CD4-positive, alpha-beta memory T cell (primary cell): ENCODE measurements around the gene CST7. TPM values are rescaled to one million over a fixed set of nuclear protein-coding genes. Genes with fewer than 3 reads are reported as not detected.

Experiments
- CTCF ChIA-PET: fragments of 350-600 bp; sonication (Branson Sonifier 250); formaldehyde crosslinking; loops from one replicate; lab custom pipeline; 2021; ENCODE audit warnings: inconsistent platforms; ENCODE audit not compliant: partially characterized antibody; lab: Charles Lee
- POLR2A ChIA-PET: fragments of 350-600 bp; sonication (Branson Sonifier 250); formaldehyde crosslinking; loops from one replicate; lab custom pipeline; 2021; ENCODE audit not compliant: partially characterized antibody; lab: Charles Lee
- DNase-seq, 5 donors: peaks; one replicate each; pipeline versions ENCODE4 v3.0.0 to v3.0.0-alpha.2; 2020 to 2022; ENCODE audit warnings: mixed read lengths in 1 of 5
- H3K27ac ChIP-seq: one replicate; pipeline ENCODE4 v1.7.0; 2013; ENCODE audit warnings: low read depth, low read length
- H3K27me3 ChIP-seq: 2 replicates; pipeline ENCODE4 v1.7.0; 2013; ENCODE audit warnings: mild to moderate bottlenecking, low read length, moderate library complexity; ENCODE audit not compliant: insufficient read depth
- H3K36me3 ChIP-seq: 2 replicates; pipeline ENCODE4 v1.7.0; 2013; ENCODE audit warnings: mild to moderate bottlenecking, low read length, moderate library complexity; ENCODE audit not compliant: insufficient read depth
- H3K4me1 ChIP-seq: 2 replicates; pipeline ENCODE4 v1.7.0; 2013; ENCODE audit warnings: mild to moderate bottlenecking, low read length, moderate library complexity; ENCODE audit not compliant: insufficient read depth
- H3K4me3 ChIP-seq, 2 donors: one replicate each; pipeline ENCODE4 v1.7.0; 2013; ENCODE audit warnings: low read length in 2 of 2, mild to moderate bottlenecking in 1 of 2
- H3K9me3 ChIP-seq, 2 donors: one replicate each; pipeline ENCODE4 v1.7.0; 2013; ENCODE audit warnings: low read length in 2 of 2, control low read depth in 1 of 2; ENCODE audit not compliant: control insufficient read depth in 1 of 2
- H3K27ac Mint-ChIP-seq, 7 donors: one replicate each; pipeline ENCODE4 v1.8.0; 2020 to 2021; ENCODE audit warnings: mixed read lengths in 7 of 7, mild to moderate bottlenecking in 6 of 7, inconsistent platforms in 3 of 7, moderate library complexity in 3 of 7
- H3K27me3 Mint-ChIP-seq, 2 donors: one replicate each; pipeline ENCODE4 v1.8.0; 2020 to 2021; ENCODE audit warnings: mixed read lengths in 2 of 2
- H3K36me3 Mint-ChIP-seq, 2 donors: one replicate each; pipeline ENCODE4 v1.8.0; 2020 to 2021; ENCODE audit warnings: mixed read lengths in 2 of 2, inconsistent platforms in 1 of 2, mild to moderate bottlenecking in 1 of 2
- H3K4me1 Mint-ChIP-seq, 4 donors: one replicate each; pipeline ENCODE4 v1.8.0; 2020 to 2021; ENCODE audit warnings: mixed read lengths in 4 of 4, mild to moderate bottlenecking in 1 of 4
- H3K4me3 Mint-ChIP-seq, 8 donors: one replicate each; pipeline ENCODE4 v1.8.0; 2020 to 2021; ENCODE audit warnings: mixed read lengths in 8 of 8, mild to moderate bottlenecking in 7 of 8, moderate library complexity in 6 of 8, inconsistent platforms in 3 of 8
- H3K9me3 Mint-ChIP-seq, 8 donors: one replicate each; pipeline ENCODE4 v1.8.0; 2020 to 2021; ENCODE audit warnings: mixed read lengths in 8 of 8, mild to moderate bottlenecking in 5 of 8, inconsistent platforms in 3 of 8, moderate library complexity in 1 of 8
- intact Hi-C: fragments of 100-400 bp; cut with micrococcal nuclease; formaldehyde crosslinking; loops from one replicate; pipeline ENCODE4 v1.15.1; 2023
- polyA plus RNA-seq, 2 donors: library from polyadenylated mRNA; unstranded; fragments of 300-500 nt; fragmentation: Illumina TruSeq; gene quantifications; one replicate each; pipeline ENCODE4 v1.2.3, GENCODE V29; 2021
- total RNA-seq, 2 experiments: library from RNA; stranded (reverse); gene quantifications; one replicate each; pipeline ENCODE4 v1.2.3, GENCODE V29; 2021

Gene CST7
- total and polyA plus RNA-seq, 4 experiments from 2014 or later, result 23.2 to 62.8 (median 40.5) TPM

GRCh38 chr20:24950836-24951525 lies 1.9 kb downstream of the CST7 start:
- Histone ChIP-seq H3K9me3 (no peaks in the 10 kb centered on the region), H3K36me3 (no peaks in the 10 kb centered on the region), H3K4me1 (peaks cover 52% of the 10 kb centered on the region), H3K4me3 (no peak overlapping the region), H3K27ac (peak overlapping the region; percentile 65), H3K27me3 (no peaks in the 10 kb centered on the region)
- Mint-ChIP-seq H3K36me3 (peaks cover 8 to 29% of the 10 kb centered on the region in 2 donors), H3K9me3 (peaks cover 0 to 22% (median 13%) of the 10 kb centered on the region in 8 donors), H3K4me3 (peak overlapping the region in 6 of 8 donors; percentile 71 to 91 (median 80)), H3K27me3 (no peaks in the 10 kb centered on the region), H3K27ac (peak overlapping the region; percentile 57 to 99 (median 81)), H3K4me1 (peaks cover 33 to 88% (median 62%) of the 10 kb centered on the region in 4 donors)
- DNase-seq, result no peak
- intact Hi-C loops, result no loop called here
- POLR2A ChIA-PET, result interaction anchor here (1.2 to 4.2 kb wide), 4 partner anchors 10 to 107 kb away, joined by 4 to 22 read pairs (median 18); partner anchors contain the start of genes ACSS1 and APMAP
- CTCF ChIA-PET, result interaction anchor here (1.0 to 4.9 kb wide), 3 partner anchors 10 to 114 kb away, joined by 3 to 31 read pairs (median 6); no protein-coding TSS in a partner anchor

GRCh38 chr20:24951536-24952083 lies 2.5 kb downstream of the CST7 start:
- intact Hi-C loops, result no loop called here
- ChIA-PET CTCF (interaction anchor here (1.1 to 4.9 kb wide), 3 partner anchors 20 to 42 kb away, joined by 3 to 31 read pairs (median 4); no protein-coding TSS in a partner anchor), POLR2A (interaction anchor here (0.8 to 4.2 kb wide), 4 partner anchors 9 to 106 kb away, joined by 3 to 22 read pairs (median 12); partner anchors contain the start of gene ACSS1)
- Mint-ChIP-seq H3K36me3 (peaks cover 6 to 28% of the 10 kb centered on the region in 2 donors), H3K27ac (peak overlapping the region in 6 of 7 donors; percentile 57 to 99 (median 82)), H3K27me3 (no peaks in the 10 kb centered on the region), H3K4me3 (peak overlapping the region in 4 of 8 donors; percentile 31 to 80 (median 58)), H3K9me3 (peaks cover 0 to 16% (median 8%) of the 10 kb centered on the region in 8 donors), H3K4me1 (peaks cover 33 to 87% (median 62%) of the 10 kb centered on the region in 4 donors)
- no peaks in the 10 kb centered on the region for H3K9me3 ChIP-seq
- no peaks in the 10 kb centered on the region for H3K27me3 ChIP-seq
- H3K36me3 ChIP-seq, result no peaks in the 10 kb centered on the region
- H3K27ac ChIP-seq, result no peak overlapping the region
- H3K4me3 ChIP-seq, result no peak overlapping the region
- peaks cover 52% of the 10 kb centered on the region for H3K4me1 ChIP-seq
- DNase-seq, result no peak

DNA sequence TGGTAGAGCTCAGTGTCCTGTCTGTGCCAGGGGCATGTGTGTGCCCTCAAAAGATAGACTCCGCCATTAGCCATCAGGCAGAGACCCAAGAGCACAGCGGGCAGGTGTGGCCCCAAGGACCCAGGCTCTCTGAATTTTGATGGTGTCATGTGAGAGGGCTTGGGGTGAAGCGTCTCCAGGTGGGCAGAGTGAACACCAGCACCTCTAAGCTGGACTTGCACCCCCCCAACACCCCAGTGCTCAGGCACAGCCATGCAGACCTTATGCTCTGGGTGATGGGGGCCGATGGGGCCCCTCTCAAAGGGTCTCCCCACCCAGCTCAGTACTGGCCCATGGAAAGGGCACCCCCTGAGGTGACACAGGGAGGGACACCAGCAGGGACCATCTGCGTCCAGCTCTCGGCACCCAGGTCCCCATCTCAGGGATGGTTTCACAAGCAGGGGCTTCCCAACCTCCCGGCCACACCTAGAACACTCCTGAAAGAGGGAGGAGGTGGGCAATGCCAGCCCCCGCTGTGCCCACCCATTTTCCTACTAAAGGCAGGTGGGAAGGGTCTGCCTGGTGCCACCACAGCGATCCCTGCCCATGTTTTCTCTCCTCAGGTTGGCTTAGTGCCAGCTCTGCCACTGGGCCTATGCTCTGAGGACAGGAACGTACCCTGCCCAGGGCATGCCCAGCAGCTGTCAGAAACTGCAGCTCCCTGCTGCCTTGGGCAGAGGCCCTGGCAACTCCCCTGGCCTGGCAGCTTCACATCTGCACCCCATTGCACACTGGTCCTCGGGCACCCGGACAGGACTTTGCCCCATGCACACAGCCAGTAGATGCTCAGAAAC lies 3.5 kb downstream of the CST7 start:
- H3K36me3 Mint-ChIP-seq, result peaks cover 0 to 24% of the 10 kb centered on the region in 2 donors
- peak overlapping the region in 4 of 8 donors; percentile 24 to 50 (median 34) for H3K4me3 Mint-ChIP-seq
- CTCF ChIA-PET, result interaction anchor here (1.1 to 1.2 kb wide), 2 partner anchors 22 to 41 kb away, joined by 3 to 4 read pairs; no protein-coding TSS in a partner anchor

GRCh38 chr20:24953209-24953575 lies 4.1 kb downstream of the CST7 start:
- peak overlapping the region; percentile 35 to 89 (median 77) for H3K27ac Mint-ChIP-seq
- Histone ChIP-seq H3K36me3 (peaks cover 10% of the 10 kb centered on the region), H3K9me3 (no peaks in the 10 kb centered on the region), H3K4me1 (peaks cover 47% of the 10 kb centered on the region), H3K27ac (peak overlapping the region; percentile 15), H3K27me3 (no peaks in the 10 kb centered on the region), H3K4me3 (no peak overlapping the region)
- POLR2A ChIA-PET, result interaction anchor here (1.1 to 3.0 kb wide), 2 partner anchors 21 to 105 kb away, joined by 5 to 16 read pairs; partner anchors contain the start of gene ACSS1
- no peak for DNase-seq
- peaks cover 0 to 29% of the 10 kb centered on the region in 2 donors for H3K36me3 Mint-ChIP-seq
- intact Hi-C loops, result no loop called here
- peaks cover 0 to 4% (median 0%) of the 10 kb centered on the region in 8 donors for H3K9me3 Mint-ChIP-seq
- CTCF ChIA-PET, result no interaction called here
- H3K4me1 Mint-ChIP-seq, result peaks cover 25 to 71% (median 52%) of the 10 kb centered on the region in 4 donors
- H3K27me3 Mint-ChIP-seq, result no peaks in the 10 kb centered on the region
- peak overlapping the region in 2 of 8 donors; percentile 24 to 43 for H3K4me3 Mint-ChIP-seq

More for the DNA sequence above, 3.5 kb downstream of the CST7 start:
- H3K27me3 ChIP-seq, result no peaks in the 10 kb centered on the region
- H3K36me3 ChIP-seq, result peaks cover 5% of the 10 kb centered on the region
- H3K4me3 ChIP-seq, result no peak overlapping the region
- Mint-ChIP-seq H3K9me3 (peaks cover 0 to 6% (median under 1%) of the 10 kb centered on the region in 8 donors), H3K4me1 (peaks cover 29 to 77% (median 58%) of the 10 kb centered on the region in 4 donors), H3K27me3 (no peaks in the 10 kb centered on the region), H3K27ac (peak overlapping the region; percentile 57 to 95 (median 82))
- POLR2A ChIA-PET, result interaction anchor here (0.8 to 3.0 kb wide), 3 partner anchors 21 to 105 kb away, joined by 3 to 16 read pairs (median 5); partner anchors contain the start of gene ACSS1
- intact Hi-C loops, result no loop called here
- H3K4me1 ChIP-seq, result peaks cover 52% of the 10 kb centered on the region
- H3K9me3 ChIP-seq, result no peaks in the 10 kb centered on the region
- DNase-seq, result no peak
- H3K27ac ChIP-seq, result peak overlapping the region; percentile 15

GRCh38 chr20:24953621-24954133 lies 4.6 kb downstream of the CST7 start:
- H3K27me3 Mint-ChIP-seq, result no peaks in the 10 kb centered on the region
- ChIA-PET POLR2A (interaction anchor here (1.1 to 3.0 kb wide), 2 partner anchors 22 to 104 kb away, joined by 5 to 16 read pairs; partner anchors contain the start of gene ACSS1), CTCF (interaction anchor here (1.5 to 1.6 kb wide), 2 partner anchors 35 to 225 kb away, joined by 4 to 7 read pairs; no protein-coding TSS in a partner anchor)
- H3K4me3 Mint-ChIP-seq, result peak overlapping the region in 2 of 8 donors; percentile 33 to 43
- peaks cover 0 to 2% (median 0%) of the 10 kb centered on the region in 8 donors for H3K9me3 Mint-ChIP-seq
- H3K4me1 Mint-ChIP-seq, result peaks cover 21 to 66% (median 47%) of the 10 kb centered on the region in 4 donors
- Histone ChIP-seq H3K4me3 (no peak overlapping the region), H3K9me3 (no peaks in the 10 kb centered on the region), H3K27ac (peak overlapping the region; percentile 15), H3K27me3 (no peaks in the 10 kb centered on the region), H3K4me1 (peaks cover 42% of the 10 kb centered on the region), H3K36me3 (peaks cover 14% of the 10 kb centered on the region)
- peaks cover 0 to 32% of the 10 kb centered on the region in 2 donors for H3K36me3 Mint-ChIP-seq
- no peak for DNase-seq
- intact Hi-C loops, result no loop called here
- H3K27ac Mint-ChIP-seq, result peak overlapping the region in 6 of 7 donors; percentile 61 to 89 (median 75)

GRCh38 chr20:24954151-24954550 lies 5.1 kb downstream of the CST7 start:
- POLR2A ChIA-PET, result interaction anchor here (0.7 to 3.0 kb wide), 4 partner anchors 36 to 901 kb away, joined by 3 to 16 read pairs (median 3); partner anchors contain the start of genes ACSS1 and APMAP
- H3K4me3 Mint-ChIP-seq, result peak overlapping the region in 1 of 8 donors; percentile 43
- peaks cover 0 to 36% of the 10 kb centered on the region in 2 donors for H3K36me3 Mint-ChIP-seq
- Histone ChIP-seq H3K27me3 (no peaks in the 10 kb centered on the region), H3K9me3 (no peaks in the 10 kb centered on the region), H3K27ac (no peak overlapping the region), H3K4me3 (no peak overlapping the region), H3K4me1 (peaks cover 39% of the 10 kb centered on the region), H3K36me3 (peaks cover 14% of the 10 kb centered on the region)
- CTCF ChIA-PET, result interaction anchor here (0.9 to 1.6 kb wide), 5 partner anchors 22 to 225 kb away, joined by 3 to 9 read pairs (median 5); no protein-coding TSS in a partner anchor
- no peaks in the 10 kb centered on the region for H3K27me3 Mint-ChIP-seq
- DNase-seq, result no peak
- H3K4me1 Mint-ChIP-seq, result peaks cover 18 to 62% (median 43%) of the 10 kb centered on the region in 4 donors
- intact Hi-C loops, result no loop called here
- H3K9me3 Mint-ChIP-seq, result no peaks in the 10 kb centered on the region
- H3K27ac Mint-ChIP-seq, result peak overlapping the region; percentile 15 to 89 (median 72)
